ENCODE results near the gene RFTN2. TPM values are rescaled to one million over a fixed set of nuclear protein-coding genes. Genes with fewer than 3 reads are reported as not detected.
A peak's percentile ranks its signal among the peaks of the same experiment; 100 is the strongest.
"Not testable (repeated sequence)": the region's sequence is repeated elsewhere in the genome, so short reads cannot be mapped to it uniquely, and the experiment has no call there.

RFTN2 gene
- total and polyA plus RNA-seq, 4 donors, result 8.0 to 22.2 (median 13.2) TPM

DNA sequence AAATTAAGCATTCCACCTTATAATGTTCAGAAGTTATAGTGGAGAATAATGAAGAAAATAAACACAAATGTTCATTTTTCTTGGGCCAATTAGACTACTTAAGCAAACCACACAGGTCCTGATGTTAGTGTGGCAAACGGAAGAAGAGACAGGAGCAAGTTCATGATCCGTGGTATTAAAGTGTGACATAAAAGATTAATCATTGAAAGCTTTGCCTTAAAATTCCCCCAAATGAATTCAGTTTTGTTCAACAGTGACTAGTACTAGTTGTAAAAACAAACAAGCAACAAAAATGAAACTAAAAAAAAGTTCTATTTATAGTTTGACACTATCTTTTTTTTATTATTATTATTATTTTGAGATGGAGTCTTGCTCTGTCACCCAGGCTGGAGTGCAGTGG lies 73.7 kb downstream of the RFTN2 start:
- intact Hi-C loops (cut with DNase I), result no loop called here
- DNase-seq, result no peak
- Histone ChIP-seq H3K27ac (ENCODE audit: low read depth in 1 of 2, low read length in 2 of 2) (no peak overlapping the region), H3K4me1 (ENCODE audit: control insufficient read depth in 1 of 2, insufficient read depth in 2 of 2, low read length in 2 of 2) (no peaks in the 10 kb centered on the region), H3K4me3 (ENCODE audit: low read length in 2 of 2) (no peak overlapping the region), H3K9me3 (ENCODE audit: control insufficient read depth, low read length) (no peaks in the 10 kb centered on the region), H3K36me3 (ENCODE audit: control insufficient read depth in 1 of 2, insufficient read depth in 2 of 2, low read length in 1 of 2) (no peaks in the 10 kb centered on the region), H3K27me3 (ENCODE audit: control insufficient read depth in 1 of 2, insufficient read depth in 2 of 2, low read length in 1 of 2) (no peaks in the 10 kb centered on the region)
- ATAC-seq (ENCODE audit: low FRiP score), result no peak
- 84 to 87% methylated on average over 2 of the region's 2 CpGs for WGBS, 2 donors

DNA sequence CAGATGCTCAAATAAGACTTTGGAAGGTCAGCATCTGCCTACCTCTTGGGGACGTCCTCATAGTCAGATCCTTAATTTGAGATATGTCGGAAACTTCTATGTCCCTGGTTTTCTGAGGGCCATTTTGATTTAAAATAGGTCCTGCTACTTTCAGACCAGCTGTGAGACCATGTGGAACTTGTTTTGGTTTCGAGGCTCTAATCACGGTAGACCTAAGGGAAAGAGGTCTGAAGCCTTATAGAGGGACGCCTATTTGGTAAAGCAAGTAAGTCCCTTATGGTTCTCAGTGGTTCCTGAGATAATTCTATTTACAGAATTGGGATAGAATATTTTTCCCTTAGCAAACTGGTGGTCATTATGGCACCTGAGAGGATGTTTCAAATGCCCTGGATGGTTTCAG lies 75.1 kb downstream of the RFTN2 start:
- no peaks in the 10 kb centered on the region for H3K36me3 ChIP-seq (ENCODE audit: control insufficient read depth in 1 of 2, insufficient read depth in 2 of 2, low read length in 1 of 2)
- H3K9me3 ChIP-seq (ENCODE audit: control insufficient read depth, low read length), result no peaks in the 10 kb centered on the region
- no peak overlapping the region for H3K27ac ChIP-seq (ENCODE audit: low read depth in 1 of 2, low read length in 2 of 2)
- intact Hi-C loops (cut with DNase I), result no loop called here
- no peak overlapping the region for H3K4me3 ChIP-seq (ENCODE audit: low read length in 2 of 2)
- 95% methylated on average over 5 of the region's 5 CpGs for WGBS, 2 donors
- H3K27me3 ChIP-seq (ENCODE audit: control insufficient read depth in 1 of 2, insufficient read depth in 2 of 2, low read length in 1 of 2), result no peaks in the 10 kb centered on the region
- ATAC-seq (ENCODE audit: low FRiP score) (no peak), DNase-seq (no peak)
- H3K4me1 ChIP-seq (ENCODE audit: control insufficient read depth in 1 of 2, insufficient read depth in 2 of 2, low read length in 2 of 2), result no peaks in the 10 kb centered on the region

DNA sequence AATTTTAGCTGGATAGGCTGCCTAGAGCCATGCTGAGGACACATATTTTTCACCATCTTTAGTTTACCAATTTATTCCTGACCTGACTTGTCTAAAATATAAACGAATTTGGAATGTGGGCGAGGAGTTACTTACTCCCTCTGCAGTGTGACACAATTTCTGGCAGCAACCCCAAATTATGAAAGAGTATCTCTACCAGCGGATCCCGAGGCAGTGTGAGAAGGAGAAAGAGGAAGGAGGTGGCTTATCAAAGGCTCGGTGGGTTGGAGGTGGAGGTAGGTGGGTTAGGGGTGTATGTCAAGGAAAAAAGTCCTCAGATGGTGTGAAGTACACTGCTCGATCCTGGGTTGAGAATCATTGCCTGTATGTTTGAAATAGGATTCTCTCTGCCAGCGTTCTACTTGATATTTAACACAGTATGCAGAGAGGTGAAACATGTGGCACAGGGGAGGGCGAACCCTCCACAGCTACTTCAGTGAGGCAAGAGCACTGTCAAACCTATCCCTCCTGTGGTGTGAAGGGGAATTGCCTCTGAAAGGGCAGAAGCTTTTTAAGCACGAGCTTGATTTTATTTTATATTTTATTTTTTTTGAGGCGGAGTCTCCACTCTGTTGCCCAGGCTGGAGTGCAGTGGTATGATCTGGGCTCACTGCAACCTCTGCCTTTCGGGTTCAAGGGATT lies 76.0 kb downstream of the RFTN2 start:
- Histone ChIP-seq H3K27me3 (ENCODE audit: control insufficient read depth in 1 of 2, insufficient read depth in 2 of 2, low read length in 1 of 2) (no peaks in the 10 kb centered on the region), H3K4me1 (ENCODE audit: control insufficient read depth in 1 of 2, insufficient read depth in 2 of 2, low read length in 2 of 2) (no peaks in the 10 kb centered on the region), H3K4me3 (ENCODE audit: low read length in 2 of 2) (no peak overlapping the region), H3K9me3 (ENCODE audit: control insufficient read depth, low read length) (no peaks in the 10 kb centered on the region), H3K36me3 (ENCODE audit: control insufficient read depth in 1 of 2, insufficient read depth in 2 of 2, low read length in 1 of 2) (no peaks in the 10 kb centered on the region), H3K27ac (ENCODE audit: low read depth in 1 of 2, low read length in 2 of 2) (no peak overlapping the region)
- 80 to 88% methylated on average over 11 of the region's 11 CpGs for WGBS, 2 donors
- ATAC-seq (ENCODE audit: low FRiP score) (no peak), DNase-seq (no peak)
- intact Hi-C loops (cut with DNase I), result no loop called here

- H3K27me3 ChIP-seq (ENCODE audit: control insufficient read depth in 1 of 2, insufficient read depth in 2 of 2, low read length in 1 of 2), result no peaks in the 10 kb centered on the region
- WGBS, 2 donors, result 96 to 98% methylated on average over 5 of the region's 5 CpGs
- no peaks in the 10 kb centered on the region for H3K36me3 ChIP-seq (ENCODE audit: control insufficient read depth in 1 of 2, insufficient read depth in 2 of 2, low read length in 1 of 2)
- H3K4me3 ChIP-seq (ENCODE audit: low read length in 2 of 2), result no peak overlapping the region
- no peaks in the 10 kb centered on the region for H3K4me1 ChIP-seq (ENCODE audit: control insufficient read depth in 1 of 2, insufficient read depth in 2 of 2, low read length in 2 of 2)
- intact Hi-C loops (cut with DNase I), result no loop called here
- DNase-seq (no peak), ATAC-seq (ENCODE audit: low FRiP score) (no peak)
- no peaks in the 10 kb centered on the region for H3K9me3 ChIP-seq (ENCODE audit: control insufficient read depth, low read length)
- no peak overlapping the region for H3K27ac ChIP-seq (ENCODE audit: low read depth in 1 of 2, low read length in 2 of 2)
These were observed 76.9 kb downstream of the RFTN2 start for GRCh38 chr2:197598450-197598849.

GRCh38 chr2:197597166-197597565 lies 78.2 kb downstream of the RFTN2 start:
- 69 to 70% methylated on average over 4 of the region's 4 CpGs for WGBS, 2 donors
- no peak for DNase-seq

GRCh38 chr2:197596766-197597165 lies 78.6 kb downstream of the RFTN2 start:
- no peak for DNase-seq
- H3K9me3 ChIP-seq (ENCODE audit: control insufficient read depth, low read length), result no peaks in the 10 kb centered on the region
- WGBS, 2 donors, result 41 to 43% methylated on average over 1 of the region's 1 CpG
- H3K4me1 ChIP-seq (ENCODE audit: control insufficient read depth in 1 of 2, insufficient read depth in 2 of 2, low read length in 2 of 2), result no peaks in the 10 kb centered on the region
- H3K27me3 ChIP-seq (ENCODE audit: control insufficient read depth in 1 of 2, insufficient read depth in 2 of 2, low read length in 1 of 2), result no peaks in the 10 kb centered on the region
- intact Hi-C loops (cut with DNase I), result no loop called here
- H3K36me3 ChIP-seq (ENCODE audit: control insufficient read depth in 1 of 2, insufficient read depth in 2 of 2, low read length in 1 of 2), result peaks cover 0 to 2% of the 10 kb centered on the region in 2 donors
- no peak overlapping the region for H3K4me3 ChIP-seq (ENCODE audit: low read length in 2 of 2)
- ATAC-seq (ENCODE audit: low FRiP score), result no peak
- H3K27ac ChIP-seq (ENCODE audit: low read depth in 1 of 2, low read length in 2 of 2), result no peak overlapping the region

More at GRCh38 chr2:197597166-197597565, 78.2 kb downstream of the RFTN2 start:
- H3K36me3 ChIP-seq (ENCODE audit: control insufficient read depth in 1 of 2, insufficient read depth in 2 of 2, low read length in 1 of 2), result no peaks in the 10 kb centered on the region
- H3K4me1 ChIP-seq (ENCODE audit: control insufficient read depth in 1 of 2, insufficient read depth in 2 of 2, low read length in 2 of 2), result no peaks in the 10 kb centered on the region
- no peaks in the 10 kb centered on the region for H3K27me3 ChIP-seq (ENCODE audit: control insufficient read depth in 1 of 2, insufficient read depth in 2 of 2, low read length in 1 of 2)
- H3K4me3 ChIP-seq (ENCODE audit: low read length in 2 of 2), result no peak overlapping the region
- H3K9me3 ChIP-seq (ENCODE audit: control insufficient read depth, low read length), result no peaks in the 10 kb centered on the region
- ATAC-seq (ENCODE audit: low FRiP score), result no peak
- intact Hi-C loops (cut with DNase I), result no loop called here
- no peak overlapping the region for H3K27ac ChIP-seq (ENCODE audit: low read depth in 1 of 2, low read length in 2 of 2)

- DNase-seq, result no peak
- H3K27ac ChIP-seq (ENCODE audit: low read depth in 1 of 2, low read length in 2 of 2), result no peak overlapping the region
- no peaks in the 10 kb centered on the region for H3K4me1 ChIP-seq (ENCODE audit: control insufficient read depth in 1 of 2, insufficient read depth in 2 of 2, low read length in 2 of 2)
- peak; percentile 38 for ATAC-seq (ENCODE audit: low FRiP score)
- intact Hi-C loops (cut with DNase I), result no loop called here
- no peak overlapping the region for H3K4me3 ChIP-seq (ENCODE audit: low read length in 2 of 2)
- H3K9me3 ChIP-seq (ENCODE audit: control insufficient read depth, low read length), result no peaks in the 10 kb centered on the region
- no peaks in the 10 kb centered on the region for H3K27me3 ChIP-seq (ENCODE audit: control insufficient read depth in 1 of 2, insufficient read depth in 2 of 2, low read length in 1 of 2)
- 96 to 97% methylated on average over 32 of the region's 32 CpGs for WGBS, 2 donors
- H3K36me3 ChIP-seq (ENCODE audit: control insufficient read depth in 1 of 2, insufficient read depth in 2 of 2, low read length in 1 of 2), result peaks cover 0 to 2% of the 10 kb centered on the region in 2 donors
These were observed 83.9 kb downstream of the RFTN2 start for GRCh38 chr2:197591339-197592072.

DNA sequence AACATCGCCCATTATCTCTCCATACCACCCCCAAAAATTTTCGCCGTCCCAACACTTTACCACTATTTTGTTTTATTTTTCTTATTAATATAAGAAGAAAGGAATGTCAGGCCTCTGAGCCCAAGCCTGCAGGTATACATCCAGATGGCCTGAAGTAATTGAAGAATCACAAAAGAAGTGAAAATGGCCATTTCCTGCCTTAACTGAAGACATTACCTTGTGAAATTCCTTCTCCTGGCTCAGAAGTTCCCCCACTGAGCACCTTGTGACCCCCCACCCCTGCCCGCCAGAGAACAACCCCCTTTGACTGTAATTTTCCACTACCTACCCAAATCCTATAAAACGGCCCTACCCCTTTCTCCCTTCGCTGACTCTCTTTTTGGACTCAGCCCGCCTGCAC lies 88.1 kb downstream of the RFTN2 start:
- DNase-seq; intact Hi-C loops (cut with DNase I); H3K27me3 ChIP-seq (ENCODE audit: control insufficient read depth in 1 of 2, insufficient read depth in 2 of 2, low read length in 1 of 2); H3K9me3 ChIP-seq (ENCODE audit: control insufficient read depth, low read length); H3K4me3 ChIP-seq (ENCODE audit: low read length in 2 of 2); H3K4me1 ChIP-seq (ENCODE audit: control insufficient read depth in 1 of 2, insufficient read depth in 2 of 2, low read length in 2 of 2); H3K27ac ChIP-seq (ENCODE audit: low read depth in 1 of 2, low read length in 2 of 2); ATAC-seq (ENCODE audit: low FRiP score); H3K36me3 ChIP-seq (ENCODE audit: control insufficient read depth in 1 of 2, insufficient read depth in 2 of 2, low read length in 1 of 2): not testable (repeated sequence)
- WGBS, 2 donors, result 89 to 91% methylated on average over 7 of the region's 7 CpGs

DNA sequence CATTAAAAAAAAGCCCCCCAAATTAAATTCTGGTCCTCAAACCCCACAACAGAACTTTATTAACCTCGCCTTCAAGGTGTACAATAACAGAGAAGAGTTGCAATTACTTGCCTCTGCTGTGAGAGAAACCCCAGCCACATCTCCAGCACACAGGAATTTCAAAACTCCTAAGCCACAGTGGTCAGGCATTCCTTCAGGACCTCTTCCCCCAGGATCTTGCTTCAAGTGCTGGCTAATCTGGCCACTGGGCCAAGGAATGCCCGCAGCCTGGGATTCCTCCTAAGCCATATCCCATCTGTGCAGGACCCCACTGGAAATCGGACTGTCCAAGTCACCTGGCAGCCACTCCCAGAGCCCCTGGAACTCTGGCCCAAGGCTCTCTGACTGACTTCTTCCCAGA lies 95.2 kb downstream of the RFTN2 start:
- H3K27me3 ChIP-seq (ENCODE audit: control insufficient read depth in 1 of 2, insufficient read depth in 2 of 2, low read length in 1 of 2); H3K27ac ChIP-seq (ENCODE audit: low read depth in 1 of 2, low read length in 2 of 2); H3K4me3 ChIP-seq (ENCODE audit: low read length in 2 of 2); DNase-seq; ATAC-seq (ENCODE audit: low FRiP score); intact Hi-C loops (cut with DNase I); H3K4me1 ChIP-seq (ENCODE audit: control insufficient read depth in 1 of 2, insufficient read depth in 2 of 2, low read length in 2 of 2); H3K36me3 ChIP-seq (ENCODE audit: control insufficient read depth in 1 of 2, insufficient read depth in 2 of 2, low read length in 1 of 2); H3K9me3 ChIP-seq (ENCODE audit: control insufficient read depth, low read length): not testable (repeated sequence)
- 93 to 96% methylated on average over 3 of the region's 3 CpGs for WGBS, 2 donors
